ENCODE results near the gene TLR10. TPM values are rescaled to one million over a fixed set of nuclear protein-coding genes. Genes with fewer than 3 reads are reported as not detected.
"Not testable (repeated sequence)": the region's sequence is repeated elsewhere in the genome, so short reads cannot be mapped to it uniquely, and the experiment has no call there.

Gene TLR10
- total RNA-seq, 1 donor from 2014 or later: 0.22 TPM

DNA sequence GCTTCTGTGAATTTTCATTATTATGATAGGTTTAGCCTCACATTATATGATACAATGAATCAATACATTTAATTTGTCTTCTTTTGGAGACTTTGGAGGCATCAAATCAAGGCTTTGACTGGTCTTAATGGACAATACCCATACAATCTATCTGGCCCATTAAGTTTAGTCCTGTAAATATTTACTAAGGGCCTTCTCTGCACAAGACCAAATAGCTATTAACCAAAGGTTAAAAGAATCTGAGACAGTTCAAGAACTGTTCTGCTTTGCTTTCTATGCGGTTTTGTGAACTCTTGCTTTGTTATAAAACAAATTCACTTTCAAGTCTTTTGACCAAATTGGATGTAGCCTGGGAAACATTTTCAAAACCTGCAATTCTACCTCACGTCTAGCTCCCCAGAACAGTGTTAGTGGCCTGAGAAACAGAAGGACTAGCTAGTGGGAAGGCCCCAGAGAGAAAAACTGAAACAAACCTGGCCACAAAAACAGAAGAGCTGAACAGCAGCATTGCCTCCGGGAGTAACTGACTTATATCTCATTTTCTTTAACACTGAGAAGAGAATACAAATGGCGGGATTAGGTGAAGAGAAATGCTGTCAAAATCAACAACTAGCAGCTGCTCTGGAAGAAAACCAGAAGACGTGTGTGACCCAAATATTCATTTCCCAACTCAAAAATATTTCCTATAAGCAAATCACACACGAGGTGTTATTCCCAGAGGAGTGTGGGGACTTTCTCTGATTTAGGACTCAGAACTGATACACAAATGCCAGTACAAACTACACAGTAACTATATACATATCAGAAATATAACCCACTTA is 21.3 kb upstream of the TLR10 start:
- intact Hi-C loops (cut with DNase I): no loop called here
- no peak for DNase-seq (ENCODE audit: low spot score)

DNA sequence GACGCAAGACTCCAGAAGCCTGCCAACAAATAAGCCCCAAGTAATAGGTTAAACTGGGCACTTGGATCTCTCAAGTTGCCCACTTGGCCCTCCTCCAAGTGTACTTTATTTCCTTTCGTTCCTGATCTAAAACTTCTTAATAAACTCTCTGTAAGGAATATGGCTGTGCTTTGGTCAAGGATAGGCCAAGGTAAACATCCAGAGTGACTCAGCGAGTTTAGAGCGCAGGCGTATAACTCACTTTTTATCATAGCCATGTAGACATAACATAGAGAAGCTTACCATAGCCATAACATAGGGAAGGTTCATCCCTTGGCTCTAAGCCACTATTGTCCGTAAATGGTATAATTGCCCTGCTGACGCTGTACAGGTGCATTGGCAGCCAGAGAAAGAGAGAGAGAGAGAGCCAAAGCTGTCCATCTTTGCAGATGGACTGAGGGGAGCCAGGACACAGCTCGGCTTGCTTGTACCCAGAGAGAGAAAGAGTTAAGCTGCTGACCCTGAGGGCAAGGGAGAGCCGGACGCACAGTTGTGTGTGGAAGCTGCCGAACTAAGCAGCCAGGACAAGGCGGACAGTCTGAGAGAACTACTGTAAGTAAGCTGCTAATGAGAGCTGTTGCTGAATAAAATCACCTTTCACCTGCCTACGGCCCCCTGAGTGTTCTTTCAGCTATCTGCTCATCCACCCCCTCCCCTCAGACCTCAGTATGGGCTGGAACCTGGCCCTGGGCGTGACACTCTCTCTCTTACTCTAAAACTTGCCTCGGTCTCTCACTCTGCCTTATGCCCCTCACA is 20.0 kb upstream of the TLR10 start:
- intact Hi-C loops (cut with DNase I): no loop called here
- no peak for DNase-seq (ENCODE audit: low spot score)

DNA sequence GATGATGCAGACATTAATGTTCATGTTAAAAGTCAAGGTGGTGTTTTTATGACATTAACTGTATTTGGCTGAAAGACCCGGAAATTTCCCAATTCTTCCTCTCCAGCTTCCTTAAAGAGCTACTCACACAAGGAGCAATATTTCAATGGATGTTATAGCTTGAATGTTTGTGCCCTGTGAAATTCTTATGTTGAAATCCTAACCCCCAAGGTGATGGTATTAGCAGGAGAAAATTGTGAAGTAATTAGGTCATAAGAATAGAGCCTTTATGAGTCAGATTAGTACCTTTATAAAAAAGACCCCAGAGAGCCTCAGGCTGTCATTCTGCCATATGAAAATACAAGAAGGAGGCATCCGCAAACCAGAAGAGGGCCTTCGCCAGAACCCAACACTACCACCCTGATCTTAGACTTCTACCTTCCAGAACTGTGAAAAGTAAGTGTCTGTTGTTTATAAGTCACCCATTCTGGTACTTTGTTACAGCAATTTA is 18.2 kb upstream of the TLR10 start:
- intact Hi-C loops (cut with DNase I): no loop called here
- DNase-seq (ENCODE audit: low spot score): no peak

DNA sequence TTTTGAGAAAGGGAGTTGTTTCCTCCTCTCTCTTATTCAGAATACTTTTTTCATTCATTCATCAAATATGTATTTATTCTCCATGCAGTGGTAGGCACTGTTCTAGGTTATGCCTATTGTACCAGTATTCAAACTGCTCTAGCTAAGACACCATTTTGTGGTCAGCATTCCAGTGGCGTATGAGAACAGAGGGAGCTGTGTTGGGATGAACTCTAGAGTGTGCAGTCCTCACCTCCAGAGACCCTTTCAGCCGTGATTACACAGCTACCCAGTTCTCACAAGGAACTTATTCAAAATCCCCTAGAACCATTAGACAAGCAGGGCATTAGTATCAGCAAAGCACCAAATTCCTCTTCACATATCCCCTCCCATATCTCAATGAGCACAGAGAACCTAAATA is 17.6 kb upstream of the TLR10 start:
- intact Hi-C loops (cut with DNase I): no loop called here
- no peak for DNase-seq (ENCODE audit: low spot score)

DNA sequence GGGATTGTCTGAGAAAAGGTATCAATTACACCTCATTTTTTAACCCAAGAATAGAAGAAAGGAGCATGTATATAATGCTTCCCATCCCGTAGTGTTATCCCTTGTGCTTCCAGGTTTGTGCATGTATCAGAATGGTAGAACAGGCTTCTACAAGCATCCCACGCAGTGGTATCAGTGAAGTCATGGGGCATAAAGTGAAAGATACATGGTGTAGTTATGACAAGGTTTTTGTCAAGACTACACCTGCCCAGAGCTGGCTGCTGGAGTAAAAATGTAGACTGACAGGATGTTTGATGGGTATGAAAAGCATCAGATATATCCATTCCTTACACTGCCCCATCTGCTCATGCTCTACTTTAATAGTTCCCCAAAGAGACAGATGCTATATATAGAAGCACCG is 12.3 kb upstream of the TLR10 start:
- intact Hi-C loops (cut with DNase I): no loop called here

DNA sequence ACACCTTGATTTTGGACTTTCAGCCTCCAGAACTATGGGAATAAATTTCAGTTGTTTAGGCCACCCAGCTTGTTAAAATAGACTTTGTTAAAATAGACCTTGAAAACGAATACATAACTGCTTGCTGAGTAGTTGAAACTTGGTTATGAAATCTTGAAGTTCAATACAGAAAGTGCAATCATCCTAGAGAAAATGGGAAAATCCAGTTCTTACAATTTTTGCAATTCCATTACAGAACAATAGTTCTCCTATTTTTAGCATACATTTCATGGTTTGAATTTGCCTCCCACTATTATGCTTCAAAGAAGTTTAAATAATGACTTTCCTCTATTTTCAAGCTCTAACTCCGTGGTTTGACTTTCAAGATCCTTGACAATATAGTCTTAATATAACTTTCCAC is 11.3 kb upstream of the TLR10 start:
- intact Hi-C loops (cut with DNase I): no loop called here
- no peak for DNase-seq (ENCODE audit: low spot score)

More for the DNA sequence above, 12.3 kb upstream of the TLR10 start:
- no peak for DNase-seq (ENCODE audit: low spot score)

DNA sequence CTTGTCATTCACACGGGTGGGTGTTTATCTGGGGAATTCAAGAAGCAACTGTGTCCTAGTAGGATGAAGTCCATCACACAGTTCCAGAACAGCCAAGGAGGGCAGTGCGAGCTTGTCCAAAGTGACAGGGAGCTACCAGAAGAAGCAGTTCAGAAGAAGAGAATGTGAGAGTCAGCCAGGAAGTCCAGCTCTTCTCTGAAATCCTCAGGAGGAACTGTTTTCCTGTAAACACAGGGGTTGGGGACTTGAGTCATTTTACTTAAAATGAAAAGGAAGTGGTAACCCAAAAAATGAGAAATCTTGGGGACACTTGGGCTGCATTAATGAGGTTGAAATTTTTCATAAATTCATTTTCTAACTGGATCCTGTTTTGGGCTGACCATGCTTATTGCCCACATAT is 8.2 kb upstream of the TLR10 start:
- intact Hi-C loops (cut with DNase I): no loop called here
- DNase-seq (ENCODE audit: low spot score): no peak

DNA sequence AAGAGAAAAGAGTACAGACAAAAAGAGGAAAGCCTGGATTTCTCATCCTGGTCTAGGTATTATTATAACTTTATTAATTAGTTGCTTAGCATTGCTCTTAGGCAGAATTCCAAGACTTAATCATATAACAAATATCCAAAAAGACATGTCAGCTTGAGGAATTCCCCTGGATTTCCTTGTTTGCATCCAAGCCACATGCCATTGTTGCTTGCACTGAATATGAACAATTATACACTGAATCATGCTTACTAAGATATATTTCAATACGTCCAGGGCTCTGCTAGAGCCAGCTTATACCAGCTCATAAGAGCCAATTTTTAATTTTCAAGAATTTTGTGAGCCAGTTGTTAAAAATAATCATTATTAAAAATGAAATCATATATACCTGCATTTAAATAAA is 5.5 kb upstream of the TLR10 start:
- intact Hi-C loops (cut with DNase I): no loop called here
- no peak for DNase-seq (ENCODE audit: low spot score)

DNA sequence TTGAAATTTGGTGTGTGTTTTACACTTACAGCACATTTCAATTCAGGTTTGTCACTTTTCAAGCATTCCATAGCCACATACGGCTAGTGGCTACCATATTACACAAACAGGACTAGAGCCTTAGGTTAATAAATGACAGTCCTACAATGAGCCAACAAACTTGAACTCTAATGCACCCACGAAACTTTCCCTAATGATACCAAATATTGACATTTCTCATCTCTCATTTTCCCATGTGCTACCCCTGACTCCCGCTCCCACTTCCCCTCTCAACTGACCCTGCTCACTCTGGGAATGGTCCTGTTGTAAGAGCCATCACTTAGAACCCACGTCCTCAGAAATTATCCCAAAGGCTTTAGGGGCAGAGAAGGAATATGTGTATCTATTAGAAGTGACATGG is 4.9 kb upstream of the TLR10 start:
- intact Hi-C loops (cut with DNase I): no loop called here
- DNase-seq (ENCODE audit: low spot score): no peak

- intact Hi-C loops (cut with DNase I): no loop called here
- no peak for DNase-seq (ENCODE audit: low spot score)
Observed at GRCh38 chr4:38785901-38786402, 3.2 kb upstream of the TLR10 start.

- intact Hi-C loops (cut with DNase I): no loop called here
- no peak for DNase-seq (ENCODE audit: low spot score)
Observed at GRCh38 chr4:38785041-38785790, 2.4 kb upstream of the TLR10 start.

DNA sequence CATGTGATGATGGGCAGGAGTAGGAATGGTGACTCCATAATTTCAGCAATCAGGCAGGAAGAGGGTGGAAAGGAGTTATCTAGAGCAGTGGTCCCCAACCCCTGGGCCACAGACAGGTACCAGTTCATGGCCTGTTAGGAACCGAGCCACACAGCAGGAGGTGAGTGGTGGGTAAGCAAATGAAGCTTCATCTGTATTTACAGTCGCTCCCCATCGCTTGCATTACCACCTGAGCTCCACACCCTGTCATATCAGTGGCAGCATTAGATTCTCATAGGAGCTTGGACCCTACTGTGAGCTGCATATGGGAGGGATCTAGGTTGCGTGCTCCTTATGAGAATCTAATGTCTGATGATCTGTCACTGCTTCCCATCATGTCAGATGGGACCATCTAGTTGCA is 1.4 kb upstream of the TLR10 start:
- DNase-seq (ENCODE audit: low spot score): no peak
- intact Hi-C loops (cut with DNase I): no loop called here

DNA sequence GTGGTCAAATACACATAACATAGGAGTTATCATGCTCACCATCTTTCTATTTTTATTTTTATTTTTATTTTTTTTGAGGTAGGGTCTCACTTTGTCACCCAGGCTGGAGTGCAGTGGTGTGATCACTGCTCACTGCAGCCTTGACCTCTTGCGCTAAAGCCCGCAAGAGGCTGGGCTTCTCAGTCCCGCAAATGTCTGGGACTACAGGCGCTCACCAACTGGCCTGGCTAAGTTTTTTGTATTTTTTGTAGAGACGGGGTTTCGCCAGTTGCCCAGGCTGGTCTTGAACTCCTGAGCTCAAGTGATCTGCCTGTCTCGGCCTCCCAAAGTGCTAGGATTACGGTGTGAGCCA is 295 bp upstream of the TLR10 start:
- intact Hi-C loops (cut with DNase I): no loop called here
- no peak for DNase-seq (ENCODE audit: low spot score)

DNA sequence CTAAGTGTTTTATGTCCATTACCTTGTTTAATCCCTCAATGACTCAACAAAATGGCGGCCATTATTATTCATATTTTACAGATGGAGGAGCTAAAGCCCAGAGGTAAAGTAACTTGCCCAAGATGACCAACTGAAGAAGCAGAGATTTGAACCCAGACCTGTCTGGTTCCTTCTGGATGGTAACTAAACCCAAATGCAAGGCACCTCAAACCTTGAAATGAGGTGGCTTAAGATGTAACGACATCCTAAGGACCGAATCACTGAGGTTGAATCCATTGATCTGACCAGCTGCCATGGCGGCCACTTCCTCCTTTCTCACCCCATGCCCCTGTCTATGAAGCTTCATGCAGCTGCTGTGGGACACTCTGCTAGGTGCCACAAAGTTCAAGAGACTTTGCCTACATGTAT is 932 bp downstream of the TLR10 start:
- no peak for DNase-seq (ENCODE audit: low spot score)
- intact Hi-C loops (cut with DNase I): no loop called here

GRCh38 chr4:38780833-38781484 is 1.8 kb downstream of the TLR10 start:
- no peak for DNase-seq (ENCODE audit: low spot score)
- intact Hi-C loops (cut with DNase I): no loop called here

GRCh38 chr4:38779790-38780189 is 3.0 kb downstream of the TLR10 start:
- DNase-seq (ENCODE audit: low spot score): no peak
- intact Hi-C loops (cut with DNase I): no loop called here

DNA sequence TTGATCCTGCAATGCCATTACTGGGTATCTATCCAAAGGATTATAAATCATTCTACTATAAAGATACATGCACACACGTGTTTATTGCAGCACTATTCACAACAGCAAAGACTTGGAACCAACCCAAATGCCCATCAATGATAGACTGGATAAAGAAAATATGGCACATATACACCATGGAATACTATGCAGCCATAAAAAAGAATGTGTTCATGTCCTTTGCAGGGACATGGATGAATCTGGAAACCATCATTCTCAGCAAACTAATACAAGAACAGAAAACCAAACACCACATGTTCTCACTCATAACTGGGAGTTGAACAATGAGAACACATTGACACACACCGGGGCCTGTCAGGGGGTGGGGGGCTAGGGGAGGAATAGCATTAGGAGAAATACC is 4.9 kb downstream of the TLR10 start:
- DNase-seq (ENCODE audit: low spot score); intact Hi-C loops (cut with DNase I): not testable (repeated sequence)

DNA sequence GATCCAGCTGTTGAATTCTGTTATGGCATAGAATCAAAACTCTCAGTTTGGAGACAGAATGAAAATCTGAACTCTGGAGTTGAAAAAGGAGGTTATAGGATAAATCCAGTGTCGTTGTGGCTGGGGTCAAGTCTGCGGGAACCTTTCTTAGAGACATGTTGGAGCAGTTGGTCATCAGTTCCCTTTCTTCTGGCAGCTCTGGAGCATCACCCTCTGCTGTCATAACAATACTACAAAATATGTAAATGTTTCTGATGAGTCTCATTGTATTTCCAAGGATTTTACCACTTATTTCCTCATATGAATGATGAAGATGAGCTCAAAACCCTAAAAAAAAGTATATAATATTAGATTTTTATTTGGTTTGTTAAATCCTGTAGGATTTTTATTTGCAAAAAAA is 7.5 kb downstream of the TLR10 start:
- intact Hi-C loops (cut with DNase I): no loop called here

DNA sequence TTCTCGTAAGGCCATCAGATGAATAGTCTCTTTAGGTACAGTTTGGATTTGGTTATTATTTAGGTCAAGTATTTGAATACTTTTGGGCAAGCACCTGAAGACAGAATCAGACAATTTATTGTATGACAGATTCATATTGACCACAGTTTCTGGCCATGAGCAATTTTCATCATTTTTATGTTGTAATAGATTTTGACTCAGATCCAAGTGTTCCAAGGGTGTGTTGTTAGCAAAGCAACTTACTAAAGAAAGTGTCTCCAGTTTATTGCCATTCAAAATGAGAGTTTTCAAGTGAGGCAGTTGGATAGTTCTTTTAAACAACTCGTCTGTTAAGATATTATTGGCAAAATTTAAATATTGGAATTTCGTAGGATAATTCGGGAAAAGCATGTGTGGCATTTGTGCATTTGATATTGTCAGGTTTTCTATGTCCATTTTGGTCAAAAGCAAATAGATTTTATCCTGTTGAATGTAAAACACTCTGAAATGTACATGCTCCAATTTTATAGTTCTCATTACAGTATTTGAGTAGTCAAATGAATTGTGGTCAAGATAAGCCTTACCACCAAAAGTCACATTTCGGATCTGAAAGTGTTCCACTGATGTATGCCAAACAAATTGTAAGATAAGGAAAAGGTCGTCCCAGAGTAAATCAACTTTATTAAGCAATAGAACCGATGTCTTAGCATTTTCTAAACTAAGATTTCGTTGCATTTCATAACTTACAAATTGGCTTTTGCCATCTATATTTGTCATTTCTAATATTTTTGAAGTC is 8.4 kb downstream of the TLR10 start:
- DNase-seq (ENCODE audit: low spot score): no peak
- intact Hi-C loops (cut with DNase I): no loop called here

More for the DNA sequence above, 7.5 kb downstream of the TLR10 start:
- DNase-seq (ENCODE audit: low spot score): no peak

All from cardiac septum (tissue), 1 donor.